Ovary (tissue), 3 donors: ENCODE measurements around the gene FBXO39.
A peak's percentile ranks its signal among the peaks of the same experiment; 100 is the strongest.

Source experiments
- CTCF ChIP-seq, 3 donors: fragments of 450-650 bp in 2 of 3; fragments of 200-600 bp in 1 of 3; IDR thresholded peaks; one replicate each; pipeline versions ENCODE4 v1.5.1 to v1.8.0; 2016 to 2022; ENCODE audit warnings: antibody characterized with exemption in 3 of 3, mild to moderate bottlenecking in 1 of 3
- EP300 ChIP-seq: sonication (generic); formaldehyde crosslinking; IDR thresholded peaks from one replicate; pipeline ENCODE4 v1.6.1; 2017; ENCODE audit warnings: antibody characterized with exemption
- POLR2A ChIP-seq: fragments of 450-650 bp; IDR thresholded peaks from one replicate; pipeline ENCODE4 v1.6.1; 2017; ENCODE audit warnings: antibody characterized with exemption, mild to moderate bottlenecking, moderate library complexity
- donor health status: DM: no; HTN: no; CAD: no.

- peak in 1 of 3 donors; percentile 12 for TF ChIP-seq CTCF (IDR thresholded peaks at IDR 0.05)
- peak; percentile 30 for TF ChIP-seq POLR2A
- peak; percentile 38 for TF ChIP-seq EP300
Observed at GRCh38 chr17:6752068-6752909, 23.7 kb upstream of the FBXO39 start.
